Naive thymus-derived CD4-positive, alpha-beta T cell (primary cell): ENCODE measurements around the gene RSAD1. TPM values are rescaled to one million over a fixed set of nuclear protein-coding genes. Genes with fewer than 3 reads are reported as not detected.

Experiments used
- ATAC-seq: fragments of 150-1000 bp; cut with Tn5 transposase; 2 replicates; pipeline ENCODE4 v1.10.0; 2021; ENCODE audit warnings: mild to moderate bottlenecking, moderate library complexity
- CTCF ChIA-PET: fragments of 350-600 bp; sonication (Branson Sonifier 250); formaldehyde crosslinking; loops from one replicate; lab custom pipeline; 2021; ENCODE audit warnings: antibody characterized with exemption; lab: Charles Lee
- POLR2A ChIA-PET: fragments of 350-600 bp; sonication (Branson Sonifier 250); formaldehyde crosslinking; loops from one replicate; lab custom pipeline; 2021; ENCODE audit warnings: antibody characterized with exemption, inconsistent platforms; lab: Charles Lee
- DNase-seq, 9 donors: peaks; one replicate each; pipeline versions ENCODE4 v3.0.0 to v3.0.0-alpha.2; 2020 to 2022; ENCODE audit warnings: mixed read lengths in 1 of 9
- H3K27ac ChIP-seq: one replicate; pipeline ENCODE4 v1.7.0; 2013; ENCODE audit warnings: mild to moderate bottlenecking, low read depth, low read length, moderate library complexity
- H3K27me3 ChIP-seq, 2 donors: one replicate each; pipeline ENCODE4 v1.7.0; 2013; ENCODE audit warnings: low read length in 2 of 2, mild to moderate bottlenecking in 2 of 2, moderate library complexity in 2 of 2; ENCODE audit not compliant: control insufficient read depth in 2 of 2, insufficient read depth in 2 of 2
- H3K36me3 ChIP-seq, 3 experiments: 1 replicate in 2 of 3; 2 replicates in 1 of 3; pipeline ENCODE4 v1.7.0; 2013; ENCODE audit warnings: low read length in 3 of 3, mild to moderate bottlenecking in 3 of 3, moderate library complexity in 1 of 3; ENCODE audit not compliant: insufficient read depth in 3 of 3, control insufficient read depth in 2 of 3
- H3K4me1 ChIP-seq, 2 donors: one replicate each; pipeline ENCODE4 v1.7.0; 2013; ENCODE audit warnings: low read length in 2 of 2, mild to moderate bottlenecking in 2 of 2, moderate library complexity in 1 of 2; ENCODE audit not compliant: control insufficient read depth in 2 of 2, insufficient read depth in 2 of 2
- H3K4me3 ChIP-seq: 2 replicates; pipeline ENCODE4 v1.7.0; 2013; ENCODE audit warnings: mild to moderate bottlenecking, low read length
- H3K9me3 ChIP-seq, 3 experiments: 1 replicate in 2 of 3; 2 replicates in 1 of 3; pipeline ENCODE4 v1.7.0; 2013; ENCODE audit warnings: low read length in 3 of 3; ENCODE audit not compliant: control insufficient read depth in 2 of 3
- H3K27ac Mint-ChIP-seq, 9 donors: one replicate each; pipeline ENCODE4 v1.8.0; 2020 to 2022; ENCODE audit warnings: mixed read lengths in 9 of 9, mild to moderate bottlenecking in 8 of 9, moderate library complexity in 5 of 9, inconsistent platforms in 2 of 9
- H3K27me3 Mint-ChIP-seq, 5 donors: one replicate each; pipeline ENCODE4 v1.8.0; 2021 to 2022; ENCODE audit warnings: mixed read lengths in 5 of 5, mild to moderate bottlenecking in 1 of 5
- H3K36me3 Mint-ChIP-seq, 5 donors: one replicate each; pipeline ENCODE4 v1.8.0; 2020 to 2022; ENCODE audit warnings: mixed read lengths in 5 of 5, mild to moderate bottlenecking in 3 of 5, inconsistent platforms in 1 of 5
- H3K4me1 Mint-ChIP-seq, 7 donors: one replicate each; pipeline ENCODE4 v1.8.0; 2020 to 2022; ENCODE audit warnings: mixed read lengths in 7 of 7, mild to moderate bottlenecking in 3 of 7, inconsistent platforms in 1 of 7
- H3K4me3 Mint-ChIP-seq, 10 donors: one replicate each; pipeline ENCODE4 v1.8.0; 2020 to 2022; ENCODE audit warnings: mild to moderate bottlenecking in 10 of 10, mixed read lengths in 10 of 10, moderate library complexity in 6 of 10, inconsistent platforms in 2 of 10
- H3K9me3 Mint-ChIP-seq, 11 donors: one replicate each; pipeline ENCODE4 v1.8.0; 2020 to 2022; ENCODE audit warnings: mixed read lengths in 11 of 11, mild to moderate bottlenecking in 4 of 11, inconsistent platforms in 1 of 11, moderate library complexity in 1 of 11
- intact Hi-C, 2 donors: fragments of 100-400 bp; cut with micrococcal nuclease; formaldehyde crosslinking; loops; one replicate each; pipeline ENCODE4 v1.15.1; 2023
- polyA plus RNA-seq, 2 donors: library from polyadenylated mRNA; unstranded; fragments of 300-500 nt; fragmentation: Illumina TruSeq; gene quantifications; one replicate each; pipeline ENCODE4 v1.2.3, GENCODE V29; 2021
- total RNA-seq, 6 experiments: library from RNA in 5 of 6; stranded (reverse) in 5 of 6; gene quantifications; 1 replicate in 5 of 6; 2 replicates in 1 of 6; pipeline ENCODE4 v1.2.3 and lab custom pipeline; 2021 to 2026

RSAD1 gene
- total and polyA plus RNA-seq, 7 experiments from 2014 or later: 38.3 to 91.0 (median 56.8) TPM

GRCh38 chr17:50502301-50502990 lies 23.8 kb downstream of the RSAD1 start:
- Mint-ChIP-seq H3K27me3 (peaks cover 0 to 2% (median 0%) of the 10 kb centered on the region in 5 donors), H3K4me1 (peaks cover 0 to 24% (median 13%) of the 10 kb centered on the region in 7 donors), H3K4me3 (no peak overlapping the region), H3K36me3 (no peaks in the 10 kb centered on the region), H3K27ac (peak overlapping the region in 4 of 9 donors; percentile 13 to 79 (median 66)), H3K9me3 (no peaks in the 10 kb centered on the region)
- Histone ChIP-seq H3K9me3 (no peaks in the 10 kb centered on the region), H3K4me1 (peaks cover 0 to 8% of the 10 kb centered on the region in 2 donors), H3K4me3 (no peak overlapping the region), H3K36me3 (no peaks in the 10 kb centered on the region), H3K27me3 (no peaks in the 10 kb centered on the region), H3K27ac (no peak overlapping the region)
- ChIA-PET POLR2A (interaction anchor here (0.6 to 0.7 kb wide), 2 partner anchors 19 to 31 kb away, joined by 3 to 4 read pairs; no protein-coding TSS in a partner anchor), CTCF (interaction anchor here (0.6 to 2.5 kb wide), 4 partner anchors 15 to 65 kb away, joined by 4 to 13 read pairs (median 9); partner anchors contain the start of gene RSAD1)
- intact Hi-C loops: no loop called here
- no peak for DNase-seq
- no peak for ATAC-seq

GRCh38 chr17:50505591-50506130 lies 27.0 kb downstream of the RSAD1 start:
- no peaks in the 10 kb centered on the region for H3K27me3 Mint-ChIP-seq
- no peaks in the 10 kb centered on the region for H3K27me3 ChIP-seq
- peak overlapping the region in 1 of 10 donors; percentile 2 for H3K4me3 Mint-ChIP-seq
- peak overlapping the region in 3 of 9 donors; percentile 51 to 80 (median 77) for H3K27ac Mint-ChIP-seq
- no peaks in the 10 kb centered on the region for H3K9me3 Mint-ChIP-seq
- CTCF ChIA-PET: interaction anchor here (0.7 kb wide), 2 partner anchors 14 to 37 kb away, joined by 4 read pairs; partner anchors contain the start of gene CHAD
- H3K36me3 Mint-ChIP-seq: peaks cover 0 to 3% (median 0%) of the 10 kb centered on the region in 5 donors
- DNase-seq: no peak
- H3K4me3 ChIP-seq: no peak overlapping the region
- H3K4me1 Mint-ChIP-seq: peaks cover 0 to 45% (median 32%) of the 10 kb centered on the region in 7 donors
- H3K4me1 ChIP-seq: peaks cover 6 to 14% of the 10 kb centered on the region in 2 donors
- H3K9me3 ChIP-seq: no peaks in the 10 kb centered on the region
- intact Hi-C loops: no loop called here
- no peak for ATAC-seq
- no peaks in the 10 kb centered on the region for H3K36me3 ChIP-seq
- no peak overlapping the region for H3K27ac ChIP-seq
- POLR2A ChIA-PET: interaction anchor here (0.6 to 0.9 kb wide), 2 partner anchors 13 to 26 kb away, joined by 3 read pairs; no protein-coding TSS in a partner anchor

GRCh38 chr17:50506298-50506697 lies 27.6 kb downstream of the RSAD1 start:
- peak overlapping the region in 3 of 10 donors; percentile 27 to 45 (median 29) for H3K4me3 Mint-ChIP-seq
- H3K4me3 ChIP-seq: no peak overlapping the region
- peaks cover 8 to 14% of the 10 kb centered on the region in 2 donors for H3K4me1 ChIP-seq
- intact Hi-C loops: no loop called here
- no peaks in the 10 kb centered on the region for H3K36me3 ChIP-seq
- CTCF ChIA-PET: no interaction called here
- H3K27ac Mint-ChIP-seq: peak overlapping the region in 3 of 9 donors; percentile 11 to 80 (median 36)
- H3K36me3 Mint-ChIP-seq: peaks cover 0 to 3% (median 0%) of the 10 kb centered on the region in 5 donors
- peaks cover 0 to 48% (median 36%) of the 10 kb centered on the region in 7 donors for H3K4me1 Mint-ChIP-seq
- DNase-seq (no peak), ATAC-seq (no peak)
- H3K9me3 Mint-ChIP-seq: no peaks in the 10 kb centered on the region
- H3K27me3 ChIP-seq: no peaks in the 10 kb centered on the region
- POLR2A ChIA-PET: no interaction called here
- H3K27me3 Mint-ChIP-seq: peaks cover 0 to 1% (median 0%) of the 10 kb centered on the region in 5 donors
- H3K27ac ChIP-seq: no peak overlapping the region
- no peaks in the 10 kb centered on the region for H3K9me3 ChIP-seq

- Mint-ChIP-seq H3K27me3 (peaks cover 0 to 9% (median 0%) of the 10 kb centered on the region in 5 donors), H3K36me3 (peaks cover 0 to 3% (median 0%) of the 10 kb centered on the region in 5 donors), H3K9me3 (no peaks in the 10 kb centered on the region), H3K4me3 (peak within 1 kb of the TSS; percentile 84 to 96 (median 93)), H3K4me1 (peaks cover 0 to 52% (median 40%) of the 10 kb centered on the region in 7 donors), H3K27ac (peak within 1 kb of the TSS; percentile 88 to 97 (median 94))
- ATAC-seq (peak; percentile 88), DNase-seq (peak; percentile 64 to 85 (median 71))
- H3K4me3 ChIP-seq: peak within 1 kb of the TSS; percentile 71
- CTCF ChIA-PET: interaction anchor here (0.7 kb wide), 1 partner anchor 24 kb away, joined by 3 read pairs; no protein-coding TSS in a partner anchor
- POLR2A ChIA-PET: no interaction called here
- no peaks in the 10 kb centered on the region for H3K36me3 ChIP-seq
- H3K27me3 ChIP-seq: no peaks in the 10 kb centered on the region
- intact Hi-C loops: loop anchor here in 1 of 2 donors (1.0 to 2.0 kb wide), 2 partner anchors 30 to 35 kb away; partner anchors contain the start of gene RSAD1
- no peaks in the 10 kb centered on the region for H3K9me3 ChIP-seq
- H3K4me1 ChIP-seq: peaks cover 10 to 14% of the 10 kb centered on the region in 2 donors
- peak within 1 kb of the TSS; percentile 75 for H3K27ac ChIP-seq
These were observed 29.4 kb downstream of the RSAD1 start, which contains the start of gene MYCBPAP for GRCh38 chr17:50507871-50508572. Gene MYCBPAP, plus strand, starts transcription at chr17:50508439. Its CDS starts 236 bp downstream, at chr17:50508675.

- Histone ChIP-seq H3K9me3 (no peaks in the 10 kb centered on the region), H3K36me3 (no peaks in the 10 kb centered on the region), H3K27me3 (no peaks in the 10 kb centered on the region), H3K27ac (peak overlapping the region; percentile 75), H3K4me3 (peak overlapping the region; percentile 71), H3K4me1 (peaks cover 10 to 14% of the 10 kb centered on the region in 2 donors)
- peaks cover 0 to 48% (median 36%) of the 10 kb centered on the region in 7 donors for H3K4me1 Mint-ChIP-seq
- DNase-seq (no peak), ATAC-seq (no peak)
- CTCF ChIA-PET: interaction anchor here (1.2 kb wide), 1 partner anchor 30 kb away, joined by 3 read pairs; no protein-coding TSS in a partner anchor
- peaks cover 0 to 9% (median 0%) of the 10 kb centered on the region in 5 donors for H3K27me3 Mint-ChIP-seq
- H3K36me3 Mint-ChIP-seq: peaks cover 0 to 3% (median 0%) of the 10 kb centered on the region in 5 donors
- POLR2A ChIA-PET: interaction anchor here (0.6 to 0.8 kb wide), 2 partner anchors 8 to 20 kb away, joined by 3 read pairs; no protein-coding TSS in a partner anchor
- intact Hi-C loops: loop anchor here in 1 of 2 donors (1.0 to 2.0 kb wide), 2 partner anchors 31 to 34 kb away; partner anchors contain the start of gene RSAD1
- peak overlapping the region; percentile 32 to 97 (median 82) for H3K27ac Mint-ChIP-seq
- H3K4me3 Mint-ChIP-seq: peak overlapping the region; percentile 79 to 96 (median 90)
- H3K9me3 Mint-ChIP-seq: no peaks in the 10 kb centered on the region
These were observed 30.2 kb downstream of the RSAD1 start for GRCh38 chr17:50508573-50509460.
